B cell (primary cell): ENCODE results near the gene TSPAN5. TPM values are rescaled to one million over a fixed set of nuclear protein-coding genes. Genes with fewer than 3 reads are reported as not detected.

ENCODE experiments used
- ATAC-seq: fragments of 200-7000 bp; cut with Tn5 transposase; one replicate; pipeline ENCODE4 v1.10.0; 2021; ENCODE audit warnings: low read depth, mild to moderate bottlenecking, moderate number of reproducible peaks, moderate library complexity
- CTCF ChIA-PET: fragments of 350-600 bp; sonication (Branson Sonifier 250); formaldehyde crosslinking; loops from one replicate; lab custom pipeline; 2021; ENCODE audit warnings: antibody characterized with exemption, inconsistent platforms; lab: Charles Lee
- POLR2A ChIA-PET: fragments of 350-600 bp; sonication (Branson Sonifier 250); formaldehyde crosslinking; loops from one replicate; lab custom pipeline; 2021; ENCODE audit warnings: antibody characterized with exemption; lab: Charles Lee
- DNase-seq: peaks from one replicate; pipeline ENCODE4 v3.0.0; 2013
- H2AFZ ChIP-seq: 2 replicates; pipeline ENCODE4 v1.6.1; 2012; ENCODE audit warnings: mild to moderate bottlenecking, low read depth, low read length; ENCODE audit not compliant: insufficient read depth, poor library complexity, severe bottlenecking
- H3K27ac ChIP-seq, 2 donors: 1 replicate in 1 of 2; 2 replicates in 1 of 2; pipeline ENCODE4 v1.5.1; 2012 to 2013; ENCODE audit warnings: low read length in 2 of 2, mild to moderate bottlenecking in 2 of 2, moderate library complexity in 1 of 2
- H3K27me3 ChIP-seq, 4 experiments: fragments of 200-600 bp in 1 of 4; sonication (generic) in 1 of 4; replicated peaks in 1 of 4; 1 replicate in 2 of 4; 2 replicates in 2 of 4; pipeline versions ENCODE4 v1.6.1 to v1.7.0; 2013 to 2016; ENCODE audit warnings: low read length in 3 of 4, mild to moderate bottlenecking in 2 of 4, mixed read lengths in 1 of 4, moderate library complexity in 1 of 4; ENCODE audit not compliant: insufficient read depth in 4 of 4, control insufficient read depth in 3 of 4; ENCODE audit errors: control extremely low read depth in 1 of 4
- H3K36me3 ChIP-seq, 2 experiments: replicated peaks in 1 of 2; 1 replicate in 1 of 2; 2 replicates in 1 of 2; pipeline versions ENCODE4 v1.6.1 to v1.7.1; 2013; ENCODE audit warnings: low read length in 1 of 2; ENCODE audit not compliant: insufficient read depth in 2 of 2, control insufficient read depth in 1 of 2; ENCODE audit errors: control extremely low read depth in 1 of 2, extremely low read depth in 1 of 2
- H3K4me1 ChIP-seq, 2 donors: fragments of 200-600 bp in 1 of 2; sonication (generic) in 1 of 2; 1 replicate in 1 of 2; 2 replicates in 1 of 2; pipeline versions ENCODE4 v1.5.1 to v1.6.1; 2013 to 2017; ENCODE audit warnings: low read length in 2 of 2; ENCODE audit not compliant: control insufficient read depth in 2 of 2, insufficient read depth in 2 of 2
- H3K4me2 ChIP-seq: replicated peaks from 2 replicates; pipeline ENCODE3; 2012; ENCODE audit warnings: mild to moderate bottlenecking, low read depth, low read length; ENCODE audit not compliant: poor library complexity, severe bottlenecking
- H3K4me3 ChIP-seq, 5 experiments: fragments of 200-600 bp in 1 of 5; sonication (generic) in 1 of 5; 1 replicate in 3 of 5; 2 replicates in 2 of 5; pipeline versions ENCODE4 v1.5.1 to v1.7.0; 2011 to 2016; ENCODE audit warnings: low read length in 4 of 5, mild to moderate bottlenecking in 4 of 5, low read depth in 2 of 5, control low read depth in 1 of 5, moderate library complexity in 1 of 5; ENCODE audit not compliant: insufficient read depth in 1 of 5; ENCODE audit errors: control extremely low read depth in 1 of 5, extremely low read depth in 1 of 5
- H3K79me2 ChIP-seq: fragments of 200-600 bp; sonication (generic); one replicate; pipeline ENCODE4 v1.6.0; 2016; ENCODE audit warnings: low read length; ENCODE audit not compliant: control insufficient read depth, insufficient read depth
- H3K9ac ChIP-seq: fragments of 200-600 bp; sonication (generic); 2 replicates; pipeline ENCODE4 v1.6.1; 2017; ENCODE audit warnings: mild to moderate bottlenecking, low read length, moderate library complexity
- H3K9me3 ChIP-seq, 3 donors: one replicate each; pipeline versions ENCODE4 v1.6.1 to v1.7.1; 2013; ENCODE audit warnings: low read length in 2 of 3; ENCODE audit not compliant: control insufficient read depth in 2 of 3, insufficient read depth in 1 of 3; ENCODE audit errors: control extremely low read depth in 1 of 3
- H4K20me1 ChIP-seq: 2 replicates; pipeline ENCODE4 v1.6.0; 2012; ENCODE audit warnings: mild to moderate bottlenecking, low read length; ENCODE audit not compliant: insufficient read depth, control insufficient read depth, poor library complexity, severe bottlenecking
- H3K27ac Mint-ChIP-seq: one replicate; pipeline ENCODE4 v1.8.0; 2021; ENCODE audit warnings: mixed read lengths
- H3K27me3 Mint-ChIP-seq: one replicate; pipeline ENCODE4 v1.8.0; 2021; ENCODE audit warnings: mixed read lengths
- H3K4me1 Mint-ChIP-seq: one replicate; pipeline ENCODE4 v1.8.0; 2021; ENCODE audit warnings: mixed read lengths
- H3K4me3 Mint-ChIP-seq: one replicate; pipeline ENCODE4 v1.8.0; 2021; ENCODE audit warnings: mixed read lengths
- H3K9me3 Mint-ChIP-seq: one replicate; pipeline ENCODE4 v1.8.0; 2022; ENCODE audit warnings: mixed read lengths; ENCODE audit not compliant: insufficient read depth
- CTCF ChIP-seq: fragments of 200-600 bp; IDR thresholded peaks from one replicate; pipeline ENCODE4 v1.8.0; 2022; ENCODE audit warnings: antibody characterized with exemption, mild to moderate bottlenecking
- EZH2 ChIP-seq: IDR thresholded peaks from 2 replicates; pipeline ENCODE4 v1.6.1; 2012; ENCODE audit warnings: borderline replicate concordance, low read depth, mild to moderate bottlenecking, moderate library complexity, low read length; ENCODE audit not compliant: insufficient read depth, poor library complexity, severe bottlenecking
- WGBS: methylation state at CpG from one replicate; pipeline ENCODE4 v1.1.5; 2013; ENCODE audit warnings: missing lambda C conversion rate; ENCODE audit not compliant: insufficient coverage; 5-methylcytosine and 5-hydroxymethylcytosine counted together
- intact Hi-C: fragments of 100-400 bp; cut with micrococcal nuclease; formaldehyde crosslinking; loops from one replicate; pipeline ENCODE4 v1.10.0; 2022
- polyA plus RNA-seq: library from polyadenylated mRNA; depleted of rRNA; stranded (reverse); fragments of >200 nt; gene quantifications from 2 replicates; pipeline ENCODE4 v1.2.3, GENCODE V29; 2012
- total RNA-seq, 2 donors: library from RNA; stranded (reverse); fragments of 120-200 nt in 1 of 2; gene quantifications; 1 replicate in 1 of 2; 2 replicates in 1 of 2; pipeline versions ENCODE4 v1.2.3 to v1.2.4, GENCODE V29; 2013 to 2022

The TSPAN5 gene
- total and polyA plus RNA-seq, 2 donors (not counting 1 experiment from before 2014, with no cell fraction given): 2.6 to 5.3 TPM

GRCh38 chr4:98470366-98470765 is 188.0 kb downstream of the TSPAN5 start:
- CTCF ChIA-PET: interaction anchor here (1.0 to 2.0 kb wide), 2 partner anchors 23 to 372 kb away, joined by 3 to 5 read pairs; no protein-coding TSS in a partner anchor
- Histone ChIP-seq H3K9ac (no peak overlapping the region), H3K27ac (no peak overlapping the region), H3K9me3 (no peaks in the 10 kb centered on the region), H3K4me3 (no peak overlapping the region), H3K4me2 (no peak overlapping the region), H3K4me1 (peaks cover 6 to 7% of the 10 kb centered on the region in 2 donors), H3K36me3 (peaks cover 0 to 2% of the 10 kb centered on the region in 2 experiments), H2AFZ (no peak overlapping the region), H3K27me3 (peaks cover 0 to 3% (median 0%) of the 10 kb centered on the region in 4 experiments), H4K20me1 (no peaks in the 10 kb centered on the region), H3K79me2 (no peaks in the 10 kb centered on the region)
- intact Hi-C loops: no loop called here
- no peak for ATAC-seq
- Mint-ChIP-seq H3K4me3 (no peak overlapping the region), H3K27me3 (peaks cover 4% of the 10 kb centered on the region), H3K9me3 (no peaks in the 10 kb centered on the region), H3K27ac (no peak overlapping the region), H3K4me1 (peaks cover 8% of the 10 kb centered on the region)
- 90% methylated on average over 2 of the region's 3 CpGs for WGBS
- POLR2A ChIA-PET: no interaction called here
- TF ChIP-seq CTCF (no peak), EZH2 (no peak)
- no peak for DNase-seq

GRCh38 chr4:98469771-98470170 is 188.6 kb downstream of the TSPAN5 start:
- Histone ChIP-seq H3K4me3 (no peak overlapping the region), H3K4me2 (no peak overlapping the region), H2AFZ (no peak overlapping the region), H4K20me1 (no peaks in the 10 kb centered on the region), H3K36me3 (peaks cover 0 to 1% of the 10 kb centered on the region in 2 experiments), H3K79me2 (no peaks in the 10 kb centered on the region), H3K9me3 (no peaks in the 10 kb centered on the region), H3K27ac (no peak overlapping the region), H3K9ac (no peak overlapping the region), H3K4me1 (peaks cover 6 to 7% of the 10 kb centered on the region in 2 donors), H3K27me3 (peaks cover 0 to 3% (median 0%) of the 10 kb centered on the region in 4 experiments)
- WGBS: 100% methylated on average over 2 of the region's 2 CpGs
- no peak for ATAC-seq
- Mint-ChIP-seq H3K4me1 (peaks cover 8% of the 10 kb centered on the region), H3K4me3 (no peak overlapping the region), H3K27ac (no peak overlapping the region), H3K9me3 (no peaks in the 10 kb centered on the region), H3K27me3 (peaks cover 4% of the 10 kb centered on the region)
- TF ChIP-seq EZH2: no peak
- no peak for TF ChIP-seq CTCF
- POLR2A ChIA-PET: no interaction called here
- DNase-seq: no peak
- CTCF ChIA-PET: interaction anchor here (0.7 to 2.8 kb wide), 5 partner anchors 8 to 993 kb away, joined by 3 to 21 read pairs (median 5); no protein-coding TSS in a partner anchor
- intact Hi-C loops: no loop called here
